GM18498 (cell line): ENCODE data around the gene SQSTM1.

Experiments used
- ATAC-seq: cut with Tn5 transposase; IDR thresholded peaks from one replicate; pipeline ENCODE4 v1.9.1; 2021; ENCODE audit warnings: mild to moderate bottlenecking, moderate library complexity; ENCODE audit not compliant: unreplicated experiment

The SQSTM1 gene

GRCh38 chr5:179872055-179872827 lies 51.5 kb downstream of the SQSTM1 start:
- no peak for ATAC-seq

DNA sequence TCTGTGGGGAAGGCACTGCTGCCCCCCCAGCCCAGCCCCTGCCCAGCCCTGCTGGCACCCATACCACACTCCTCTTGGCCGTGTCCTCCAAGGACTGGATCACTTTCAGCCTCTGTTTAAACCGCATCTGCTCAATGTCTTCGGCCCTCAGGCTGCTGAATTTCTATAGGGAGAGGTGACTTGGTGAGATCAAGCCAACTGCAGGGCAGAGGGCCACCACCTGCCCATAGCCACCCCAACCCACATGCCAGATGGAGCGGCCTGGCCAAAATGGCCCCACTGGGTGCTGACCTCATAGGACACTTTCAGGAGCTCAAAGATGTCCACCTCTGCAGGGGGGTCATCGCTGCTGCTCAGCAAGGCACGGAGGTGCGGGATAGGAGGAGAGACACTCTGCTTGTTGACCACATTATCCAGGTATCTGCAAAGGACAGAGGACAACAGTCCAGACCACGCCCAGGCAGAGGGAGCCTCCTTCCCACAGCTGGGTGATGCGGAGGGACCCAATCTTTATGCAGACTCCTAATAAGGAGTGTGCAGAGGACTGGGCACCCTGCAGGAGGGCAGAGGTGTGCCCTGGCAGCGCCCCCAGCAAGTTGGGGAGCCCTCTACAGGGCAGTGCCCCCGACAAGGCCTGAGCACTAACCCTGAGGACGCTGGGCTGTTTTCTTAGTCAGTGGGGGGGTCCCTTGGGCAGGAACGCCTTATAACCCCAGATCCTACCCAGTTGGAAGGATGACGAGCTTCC lies 52.3 kb downstream of the SQSTM1 start:
- no peak for ATAC-seq

- ATAC-seq, result no peak
These were observed 52.9 kb downstream of the SQSTM1 start for GRCh38 chr5:179873588-179874110.

GRCh38 chr5:179874136-179874535 lies 53.4 kb downstream of the SQSTM1 start:
- ATAC-seq, result no peak

GRCh38 chr5:179874536-179875292 lies 54.0 kb downstream of the SQSTM1 start:
- ATAC-seq, result no peak

GRCh38 chr5:179875741-179876609 lies 55.3 kb downstream of the SQSTM1 start:
- ATAC-seq, result no peak

- no peak for ATAC-seq
These were observed 55.9 kb downstream of the SQSTM1 start for GRCh38 chr5:179876610-179876952.

DNA sequence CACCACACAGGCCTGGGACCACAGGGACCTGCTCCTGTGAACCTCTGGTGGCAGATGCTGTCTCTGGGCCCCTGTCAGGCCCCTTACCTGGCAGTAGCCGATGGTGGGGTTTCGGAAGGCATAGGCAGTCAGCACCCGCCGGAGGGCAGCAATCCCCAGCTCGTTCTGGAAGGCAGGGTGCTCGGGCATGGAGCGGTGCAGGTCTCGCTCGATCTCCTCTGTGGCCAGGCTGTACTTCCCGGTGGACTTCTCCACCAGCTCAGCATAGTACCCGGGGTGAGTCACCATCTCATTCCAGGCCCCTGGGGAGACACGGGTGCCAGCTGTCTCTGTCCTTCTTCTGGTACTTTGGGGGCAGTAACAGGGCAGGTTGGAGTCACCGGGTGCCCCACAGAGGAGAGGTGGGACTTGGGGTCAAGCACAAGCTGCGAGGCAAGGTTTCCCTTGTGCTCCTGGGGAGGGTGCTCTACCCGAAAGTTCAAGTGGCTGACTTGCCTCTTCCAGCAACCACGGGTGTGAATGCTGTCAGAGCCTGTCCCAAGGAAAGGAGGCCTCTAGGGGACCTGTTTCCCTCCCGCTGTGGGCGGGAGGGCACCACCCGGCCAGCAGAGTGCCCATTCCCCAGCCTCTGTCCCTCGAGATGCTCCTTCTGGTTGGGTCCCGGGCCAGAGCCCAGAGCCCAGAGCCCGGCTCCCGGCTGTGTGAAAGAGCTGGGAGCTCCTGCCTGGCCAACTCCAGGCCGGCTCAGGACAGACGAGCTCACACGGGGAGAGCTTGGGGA lies 57.7 kb downstream of the SQSTM1 start:
- ATAC-seq, result no peak

DNA sequence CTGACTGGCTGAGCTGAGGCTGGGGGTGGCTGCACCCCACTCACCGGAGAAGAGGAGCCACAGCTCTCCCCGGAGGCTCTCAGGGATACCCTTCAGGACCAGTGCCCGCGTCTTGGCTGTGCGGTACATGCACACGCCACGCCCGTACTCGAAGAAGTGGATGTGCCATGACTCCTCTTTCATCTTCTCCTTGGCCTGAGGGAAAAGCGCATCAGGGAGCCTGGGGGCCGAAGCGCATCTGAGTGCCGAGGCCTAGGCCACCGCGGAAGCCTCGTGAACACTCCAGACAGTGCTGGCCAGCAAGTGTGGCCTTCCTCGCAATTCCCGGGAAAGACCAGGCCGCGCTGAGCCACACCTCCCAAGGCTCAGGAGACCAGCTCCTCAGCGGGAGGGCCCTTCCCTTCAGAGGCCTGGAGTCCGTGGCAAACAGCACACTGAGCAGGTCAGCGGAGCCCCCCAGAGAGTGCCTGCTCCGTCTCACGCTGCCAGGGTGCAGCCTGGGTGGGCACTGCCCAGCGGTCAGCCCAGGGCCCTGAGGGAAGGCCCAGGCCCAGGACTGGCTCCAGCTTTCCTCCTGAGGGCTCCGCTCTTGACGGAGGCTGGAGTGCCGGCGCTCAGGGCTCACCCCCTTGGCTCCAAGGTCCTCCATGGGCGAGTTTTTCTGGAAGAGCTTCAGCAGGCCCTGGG lies 58.4 kb downstream of the SQSTM1 start:
- ATAC-seq, result no peak

GRCh38 chr5:179879690-179880010 lies 58.9 kb downstream of the SQSTM1 start:
- ATAC-seq, result no peak

- ATAC-seq, result no peak
These were observed 59.5 kb downstream of the SQSTM1 start for GRCh38 chr5:179880066-179880650.

DNA sequence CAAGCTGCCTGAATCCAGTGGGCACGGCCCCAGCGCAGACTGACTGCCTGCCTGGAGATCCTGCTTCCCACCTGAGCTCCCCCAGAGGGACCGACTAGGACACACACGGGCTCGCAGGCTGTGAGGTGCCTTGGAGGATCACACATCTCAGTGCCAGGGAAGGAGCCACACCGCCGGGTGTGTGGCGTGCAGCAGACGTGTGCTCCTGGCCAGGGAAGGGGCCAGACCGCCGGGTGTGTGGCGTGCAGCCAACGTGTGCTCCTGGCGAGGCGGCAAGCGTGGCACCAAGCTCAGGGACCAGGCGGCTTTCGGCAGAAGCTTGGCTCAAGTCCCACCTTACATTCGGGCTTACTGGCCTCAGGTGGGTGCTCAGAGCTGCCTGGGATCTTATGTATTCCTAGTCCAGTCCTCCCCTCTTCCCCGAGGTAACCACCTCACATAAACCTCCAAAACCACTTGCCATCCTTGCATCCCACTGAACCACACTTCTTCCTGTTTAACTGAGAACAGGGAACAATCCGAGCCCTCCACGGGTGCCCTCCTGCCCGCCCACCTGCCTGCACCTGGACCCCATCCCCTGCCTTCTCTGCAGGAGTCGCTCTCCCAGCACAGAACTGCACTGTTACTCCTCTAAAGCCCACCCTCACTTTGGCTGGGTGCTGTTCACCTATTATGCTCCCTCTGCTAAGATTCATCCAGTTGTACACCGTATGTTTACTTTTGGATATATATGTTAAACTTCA lies 60.3 kb downstream of the SQSTM1 start:
- ATAC-seq, result no peak

DNA sequence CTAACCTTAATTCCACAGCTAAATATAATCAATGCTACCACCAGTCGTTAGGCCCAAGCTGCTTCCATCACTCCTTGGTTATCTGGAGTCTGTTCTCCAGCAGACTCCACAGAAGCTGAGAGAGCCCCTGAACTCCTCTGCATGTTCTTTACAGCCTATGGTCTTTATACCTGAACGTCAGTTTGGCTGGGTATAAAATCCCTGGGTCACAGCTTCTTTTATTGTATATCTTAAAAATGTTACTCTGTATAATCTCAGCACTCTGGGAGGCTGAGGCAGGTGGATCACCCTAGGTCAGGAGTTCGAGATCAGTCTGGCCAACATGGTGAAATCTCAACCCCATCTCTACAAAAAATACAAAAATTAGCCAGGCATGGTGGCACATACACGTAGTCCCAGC lies 61.6 kb downstream of the SQSTM1 start:
- no peak for ATAC-seq

GRCh38 chr5:179883163-179883562 lies 62.5 kb downstream of the SQSTM1 start:
- ATAC-seq, result no peak

- ATAC-seq, result no peak
These were observed 64.9 kb downstream of the SQSTM1 start for GRCh38 chr5:179885491-179886090.

- no peak for ATAC-seq
These were observed 65.6 kb downstream of the SQSTM1 start for GRCh38 chr5:179886190-179886911.

DNA sequence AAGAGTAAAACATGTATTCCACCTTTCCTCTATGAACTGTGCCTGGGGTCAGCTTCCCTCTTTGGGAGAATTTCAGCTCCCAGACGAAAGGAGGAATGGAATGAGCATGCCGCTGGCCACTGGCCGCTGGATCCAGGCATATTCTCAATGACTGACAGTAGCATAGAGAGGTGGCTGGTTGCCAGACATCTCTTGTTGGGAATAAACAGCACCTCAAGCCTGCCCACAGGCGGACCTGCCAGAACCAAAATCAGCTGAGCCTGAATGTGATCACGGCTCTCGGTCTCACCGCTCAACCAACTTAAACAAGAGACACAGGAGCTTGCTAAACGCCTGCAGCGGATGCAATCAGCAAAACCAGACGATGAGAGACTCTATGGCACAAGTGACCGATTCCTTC lies 66.4 kb downstream of the SQSTM1 start:
- no peak for ATAC-seq
